ENCODE measurements around the gene MZT2B.
"Not testable (repeated sequence)": the region's sequence is repeated elsewhere in the genome, so short reads cannot be mapped to it uniquely, and the experiment has no call there.

DNA sequence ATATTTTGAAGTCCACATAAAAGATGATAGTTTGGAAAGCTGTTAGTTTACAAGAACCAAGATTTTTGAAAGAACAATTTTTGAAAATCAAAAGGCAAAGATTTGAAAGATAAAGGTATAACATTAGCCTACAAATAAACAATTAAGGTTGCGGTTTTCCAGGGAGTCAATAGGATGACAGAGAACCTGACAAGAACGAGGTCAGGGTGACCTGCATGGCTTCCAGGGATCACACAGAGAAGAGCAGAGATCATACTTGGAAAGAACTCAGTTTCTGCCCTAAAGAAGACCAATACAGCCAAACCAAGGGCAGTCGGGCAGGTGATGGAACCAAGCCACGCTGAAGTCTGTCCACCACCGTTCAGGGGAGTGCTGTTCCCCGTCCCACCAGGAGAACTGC is 57.5 kb downstream of the MZT2B start:
- TF ChIP-seq, protein P1, sequence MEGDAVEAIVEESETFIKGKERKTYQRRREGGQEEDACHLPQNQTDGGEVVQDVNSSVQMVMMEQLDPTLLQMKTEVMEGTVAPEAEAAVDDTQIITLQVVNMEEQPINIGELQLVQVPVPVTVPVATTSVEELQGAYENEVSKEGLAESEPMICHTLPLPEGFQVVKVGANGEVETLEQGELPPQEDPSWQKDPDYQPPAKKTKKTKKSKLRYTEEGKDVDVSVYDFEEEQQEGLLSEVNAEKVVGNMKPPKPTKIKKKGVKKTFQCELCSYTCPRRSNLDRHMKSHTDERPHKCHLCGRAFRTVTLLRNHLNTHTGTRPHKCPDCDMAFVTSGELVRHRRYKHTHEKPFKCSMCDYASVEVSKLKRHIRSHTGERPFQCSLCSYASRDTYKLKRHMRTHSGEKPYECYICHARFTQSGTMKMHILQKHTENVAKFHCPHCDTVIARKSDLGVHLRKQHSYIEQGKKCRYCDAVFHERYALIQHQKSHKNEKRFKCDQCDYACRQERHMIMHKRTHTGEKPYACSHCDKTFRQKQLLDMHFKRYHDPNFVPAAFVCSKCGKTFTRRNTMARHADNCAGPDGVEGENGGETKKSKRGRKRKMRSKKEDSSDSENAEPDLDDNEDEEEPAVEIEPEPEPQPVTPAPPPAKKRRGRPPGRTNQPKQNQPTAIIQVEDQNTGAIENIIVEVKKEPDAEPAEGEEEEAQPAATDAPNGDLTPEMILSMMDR (IDR thresholded peaks at IDR 0.05), result not testable (repeated sequence)
- TF ChIP-seq POLR2AphosphoS5 (IDR thresholded peaks at IDR 0.05), result not testable (repeated sequence)
